IPS-NIHi7 (cell line): ENCODE results near the gene RNASEL.
A peak's percentile ranks its signal among the peaks of the same experiment; 100 is the strongest.
"Not testable (repeated sequence)": the region's sequence is repeated elsewhere in the genome, so short reads cannot be mapped to it uniquely, and the experiment has no call there.

Experiments used
- DNase-seq: peaks from one replicate; pipeline ENCODE4 v3.0.0; 2012; ENCODE audit warnings: mixed read lengths; ENCODE audit errors: extremely low spot score

The RNASEL gene

DNA sequence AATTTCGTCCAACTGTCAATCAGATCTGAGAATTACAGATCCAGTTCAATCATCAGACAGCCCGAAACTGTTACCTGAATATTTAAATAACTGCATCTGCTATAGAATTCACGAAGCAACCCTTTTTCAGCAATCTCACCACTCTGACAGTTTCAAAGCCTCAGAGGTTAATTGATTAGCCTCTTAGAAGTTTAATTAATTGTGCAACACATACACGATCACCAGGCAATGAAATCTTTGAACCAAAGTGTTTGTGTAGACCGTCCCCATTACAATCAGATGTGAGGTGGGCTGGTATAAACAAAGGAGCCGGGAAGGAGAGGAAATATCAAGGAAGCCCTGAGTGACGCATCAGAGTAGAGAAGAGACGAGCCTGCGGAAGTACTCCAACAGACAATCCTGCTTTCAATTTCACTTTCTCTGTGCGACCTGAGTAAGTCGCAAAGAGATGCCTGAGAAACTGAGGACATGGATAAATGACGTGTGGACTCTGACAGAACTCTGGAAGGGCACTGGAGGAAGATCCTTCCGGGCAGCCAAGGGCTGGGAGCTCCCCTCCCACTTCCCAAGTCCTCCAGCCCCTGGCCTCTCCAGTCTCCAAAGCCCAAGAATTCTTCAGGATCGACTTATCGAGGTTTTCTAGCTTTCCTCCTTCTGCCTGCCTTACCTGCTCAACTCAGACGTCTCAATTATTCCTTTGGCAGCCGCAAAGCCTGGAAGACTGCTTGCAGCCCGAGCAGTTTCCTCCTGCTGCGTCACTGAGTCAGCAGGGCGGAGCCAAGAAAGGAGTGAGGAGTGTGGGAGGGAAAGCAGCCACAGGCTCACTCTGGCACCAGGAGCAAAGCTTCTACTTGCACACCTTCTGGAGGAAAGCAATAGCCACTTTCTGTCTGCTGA lies at the start of gene RNASEL:
Gene RNASEL (minus strand): TSS at position 757 of the 897 bp plus-strand sequence. CDS start 2,450 bp downstream, outside the sequence.
- peak; percentile 77 for DNase-seq

- DNase-seq = no peak
These were observed 48.7 kb upstream of the RNASEL start for GRCh38 chr1:182637769-182638168.

DNA sequence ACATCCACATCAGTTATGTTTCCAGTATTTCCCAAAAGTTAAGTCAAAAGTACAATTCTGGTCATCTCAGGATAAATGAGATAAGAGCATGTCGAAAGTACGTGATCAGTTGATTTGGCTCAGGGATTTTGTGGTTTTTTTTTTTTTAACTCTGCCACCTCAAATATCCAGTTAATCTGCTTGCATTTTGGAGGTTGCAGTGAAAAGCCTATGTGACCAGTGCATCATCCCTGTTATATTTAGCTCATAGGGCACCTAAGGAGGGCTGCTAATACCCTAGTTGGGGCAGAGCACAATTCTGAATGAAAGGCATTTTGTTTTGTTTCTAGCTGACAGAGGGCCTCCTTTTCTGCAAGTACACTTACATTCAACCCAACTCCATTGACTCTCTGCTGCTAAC lies 46.8 kb upstream of the RNASEL start:
- no peak for DNase-seq

DNA sequence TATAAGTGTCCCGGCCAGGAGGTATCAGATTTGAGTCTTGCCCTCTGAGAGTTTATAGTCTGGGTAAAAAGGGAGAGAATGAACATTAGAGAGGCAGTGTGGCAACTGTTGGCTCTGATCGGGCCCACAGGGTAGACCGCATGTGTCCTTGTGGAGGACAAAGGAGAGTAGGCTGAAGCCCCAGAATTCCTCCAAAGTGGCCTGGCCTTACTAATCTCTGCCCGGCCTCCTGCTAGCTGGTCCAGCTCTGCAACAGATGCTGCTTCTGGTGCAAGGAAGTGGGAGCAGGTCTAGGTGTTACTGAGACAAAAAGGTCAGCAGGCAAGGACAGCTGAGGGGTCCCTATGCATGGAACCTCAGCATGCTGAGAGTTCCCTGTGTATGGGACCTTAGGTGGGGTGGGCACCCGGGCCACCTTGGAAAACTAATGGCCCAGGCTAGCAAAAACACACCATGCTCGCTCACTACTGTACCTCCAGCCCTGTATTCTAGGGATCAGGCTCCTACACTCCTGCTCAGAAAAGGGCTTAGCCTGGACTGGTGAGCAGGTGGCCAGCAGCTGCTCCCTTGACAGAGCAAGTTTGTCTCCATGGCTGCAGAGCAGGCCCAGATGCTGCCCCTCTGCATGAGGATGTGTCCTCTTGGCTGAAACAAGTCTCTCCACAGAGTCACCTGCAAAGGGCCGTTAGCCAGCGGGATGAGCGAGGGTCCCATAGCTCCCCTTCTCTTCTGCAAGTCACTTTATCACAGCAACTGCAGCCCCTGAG lies 45.4 kb upstream of the RNASEL start:
- no peak for DNase-seq

- DNase-seq = no peak
These were observed 44.7 kb upstream of the RNASEL start for GRCh38 chr1:182633657-182634281.

DNA sequence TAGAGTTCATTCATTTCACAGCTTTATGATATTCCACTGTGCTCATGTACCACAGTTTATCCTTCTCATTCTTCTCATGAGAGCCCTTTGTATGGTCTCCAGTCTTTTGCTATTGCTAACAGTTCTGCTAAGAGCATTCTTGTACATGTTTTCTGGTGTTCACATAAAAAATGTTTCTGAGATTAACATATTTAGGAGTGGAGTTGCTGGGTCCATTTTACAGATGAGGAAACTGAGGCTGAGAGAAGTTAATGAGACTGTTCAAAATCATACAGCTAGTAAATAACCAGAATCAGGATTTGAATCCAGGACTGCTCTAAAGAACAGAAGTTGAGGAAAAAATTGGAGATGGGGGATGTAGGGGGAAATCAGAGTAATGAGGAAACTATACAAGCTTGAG lies 44.0 kb upstream of the RNASEL start:
- DNase-seq = no peak

DNA sequence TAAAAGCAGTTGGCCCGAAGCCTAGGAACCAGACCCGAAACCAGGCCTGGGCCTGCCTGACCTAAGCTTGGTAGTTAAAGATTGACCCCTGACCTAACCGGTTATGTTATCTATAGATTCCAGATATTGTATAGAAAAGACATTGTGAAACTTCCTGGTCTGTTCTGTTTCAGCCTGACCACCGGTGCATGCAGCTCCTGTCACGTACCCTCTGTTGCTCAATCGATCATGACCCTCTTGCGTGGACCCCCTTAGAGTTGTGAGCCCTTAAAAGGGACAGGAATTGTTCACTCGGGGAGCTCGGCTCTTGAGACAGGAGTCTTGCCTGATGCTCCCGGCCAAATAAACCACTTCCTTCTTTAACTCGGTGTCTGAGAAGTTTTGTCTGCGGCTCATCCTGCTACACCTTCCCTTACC lies 43.4 kb upstream of the RNASEL start:
- DNase-seq = not testable (repeated sequence)

DNA sequence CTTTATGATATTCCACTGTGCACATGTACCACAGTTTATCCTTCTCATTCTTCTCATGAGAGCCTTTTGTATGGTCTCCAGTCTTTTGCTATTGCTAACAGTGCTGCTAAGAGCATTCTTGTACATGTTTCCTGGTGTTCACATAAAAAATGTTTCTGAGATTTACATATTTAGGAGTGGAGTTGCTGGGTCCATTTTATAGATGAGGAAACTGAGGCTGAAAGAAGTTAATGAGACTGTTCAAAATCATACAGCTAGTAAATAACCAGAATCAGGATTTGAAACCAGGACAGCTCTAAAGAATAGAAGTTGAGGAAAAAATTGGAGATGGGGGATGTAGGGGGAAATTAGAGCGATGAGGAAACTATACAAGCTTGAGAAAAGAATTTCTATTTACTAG lies 42.9 kb upstream of the RNASEL start:
- DNase-seq = no peak

DNA sequence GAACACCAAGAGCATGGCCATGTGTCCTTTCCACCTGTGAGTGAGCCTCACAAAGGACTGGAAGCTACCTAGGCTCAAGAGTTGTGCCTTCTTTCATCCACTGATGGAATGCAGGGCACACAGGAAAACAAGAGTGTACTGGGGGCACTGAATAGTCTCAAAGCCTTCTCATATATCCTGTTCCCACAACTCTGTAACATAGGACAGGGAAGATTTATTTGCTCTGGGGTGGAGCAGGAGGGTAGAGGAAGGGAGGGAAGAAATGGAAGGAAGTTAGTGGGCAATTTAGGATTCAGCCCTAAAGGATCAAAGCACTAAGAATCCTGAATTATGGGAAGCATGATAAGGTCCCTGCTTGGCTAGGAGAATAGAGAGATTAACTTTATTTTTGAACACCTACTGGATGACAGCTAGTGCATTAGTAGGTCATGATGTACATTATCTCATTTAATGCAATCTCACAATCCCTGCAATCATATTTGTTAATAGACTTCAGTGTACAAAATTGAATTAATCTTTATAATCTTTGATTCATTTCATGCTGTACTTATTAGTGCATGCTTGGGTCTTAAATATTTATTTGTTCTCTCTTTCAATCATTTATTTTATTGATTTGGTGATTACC lies 42.1 kb upstream of the RNASEL start:
- DNase-seq = no peak

GRCh38 chr1:182630586-182630985 lies 41.5 kb upstream of the RNASEL start:
- no peak for DNase-seq

- no peak for DNase-seq
These were observed 40.5 kb upstream of the RNASEL start for GRCh38 chr1:182629499-182630096.

DNA sequence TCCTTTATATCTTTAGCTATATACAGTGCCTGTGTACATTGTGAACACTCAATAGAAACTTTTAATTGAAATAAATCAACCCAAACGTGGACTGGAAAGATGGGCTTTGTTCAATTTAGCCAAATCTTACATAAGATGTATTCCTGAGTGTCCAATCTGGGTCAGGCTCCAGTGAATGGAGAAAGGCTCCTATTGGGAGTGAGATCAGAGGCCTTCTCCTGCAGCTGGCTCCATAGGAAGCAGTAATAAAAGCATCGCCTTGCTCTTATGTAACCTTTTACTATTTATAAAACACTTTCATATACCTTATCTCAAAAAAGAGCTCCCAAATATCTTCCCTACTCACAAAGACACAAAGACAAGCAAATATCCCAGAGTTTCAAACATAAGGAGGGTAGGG lies 40.0 kb upstream of the RNASEL start:
- DNase-seq = no peak

- no peak for DNase-seq
These were observed 39.6 kb upstream of the RNASEL start for GRCh38 chr1:182628657-182629056.

GRCh38 chr1:182627622-182628021 lies 38.6 kb upstream of the RNASEL start:
- no peak for DNase-seq

DNA sequence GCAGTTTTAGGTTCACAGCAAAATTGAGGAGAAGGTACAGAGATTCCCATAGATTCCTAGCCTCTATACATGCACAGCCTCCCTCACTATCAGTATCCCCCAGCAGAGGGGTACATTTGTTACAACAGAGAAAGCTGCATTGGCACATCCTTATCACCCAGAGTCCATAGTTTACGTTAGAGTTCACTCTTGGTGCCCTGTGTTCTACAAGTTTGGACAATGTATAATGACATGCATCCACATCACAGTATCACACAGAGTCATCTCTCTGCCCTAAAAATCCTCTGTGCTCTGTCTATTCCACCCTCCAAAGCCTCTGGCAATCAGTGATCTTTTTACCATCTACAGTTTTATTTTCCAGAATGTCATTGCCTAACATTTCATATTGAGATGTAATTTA lies 37.5 kb upstream of the RNASEL start:
- DNase-seq = no peak

DNA sequence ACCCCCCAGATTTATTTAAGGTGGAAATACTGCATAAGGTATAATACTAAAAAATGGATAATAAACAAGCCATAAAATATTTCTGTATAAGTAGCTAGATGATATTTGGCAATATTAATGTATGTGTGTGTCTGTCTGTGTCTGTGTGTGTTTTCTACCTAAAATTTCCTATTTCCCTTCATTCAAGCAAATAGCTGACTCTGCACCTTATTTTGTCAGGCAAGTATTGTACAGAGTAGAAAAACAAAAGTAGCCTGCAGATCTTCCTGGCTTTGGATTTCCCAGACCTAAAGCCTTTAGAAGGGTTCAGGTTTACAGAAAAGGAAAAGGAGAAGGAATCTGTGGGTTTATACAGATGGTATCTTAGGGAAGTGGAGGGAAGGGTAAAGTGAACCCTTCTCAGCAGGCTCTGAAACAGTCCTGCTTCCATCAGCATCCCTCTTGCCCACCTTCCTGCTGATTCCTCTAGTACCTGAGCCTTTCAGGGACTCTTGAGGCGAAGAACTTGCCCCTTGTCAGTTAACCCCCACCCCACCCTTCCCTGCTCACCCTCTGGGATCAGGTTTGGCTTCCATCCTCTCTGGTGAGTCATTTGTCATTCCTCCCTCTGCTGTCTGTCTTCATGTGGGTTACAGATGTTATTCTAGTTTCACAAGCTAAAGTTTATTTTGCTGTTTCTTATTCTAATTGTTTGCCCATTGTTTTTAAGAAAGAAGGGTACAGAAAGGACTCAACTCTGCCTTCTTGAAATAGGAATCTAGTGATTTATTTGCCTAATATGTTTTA lies 36.9 kb upstream of the RNASEL start:
- no peak for DNase-seq

DNA sequence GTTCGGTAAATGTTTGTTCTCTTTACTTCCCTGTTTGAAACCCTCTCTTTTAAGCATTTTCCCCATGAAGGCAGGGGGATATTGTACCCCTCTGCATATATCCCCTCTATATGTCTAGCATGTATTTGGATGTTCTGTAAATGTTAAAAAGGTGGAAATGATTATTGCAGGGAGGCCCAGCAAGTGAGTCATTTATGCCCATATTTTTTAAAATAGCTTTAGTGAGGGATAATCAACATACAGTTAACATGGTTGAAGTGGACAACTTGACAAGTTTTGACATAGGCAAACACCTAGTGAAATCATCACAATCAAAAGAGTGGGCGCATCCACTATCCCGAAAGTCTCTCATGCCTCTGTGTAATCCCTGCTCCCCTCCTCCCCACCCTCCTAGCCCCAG lies 36.0 kb upstream of the RNASEL start:
- no peak for DNase-seq

DNA sequence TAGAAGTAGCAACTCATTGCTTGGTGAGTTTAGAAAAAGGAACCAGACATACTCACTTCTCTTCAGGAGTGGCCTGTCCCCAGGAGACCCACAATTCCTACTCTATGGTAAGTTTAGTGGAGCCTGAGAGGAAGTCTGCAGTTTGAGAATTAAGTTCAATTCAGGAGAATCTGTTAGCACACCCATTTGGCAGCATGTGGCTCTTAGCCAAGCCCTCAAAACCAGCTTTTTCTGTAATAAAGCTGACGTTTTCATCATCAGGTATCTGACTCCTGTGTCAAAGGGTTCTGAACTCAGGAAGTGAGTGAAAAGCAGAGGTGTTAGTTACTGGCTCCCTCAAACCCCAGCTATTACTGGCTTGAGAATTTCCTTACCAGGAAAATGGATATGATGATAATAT lies 35.5 kb upstream of the RNASEL start:
- no peak for DNase-seq

GRCh38 chr1:182622901-182623528 lies 34.0 kb upstream of the RNASEL start:
- DNase-seq = no peak

GRCh38 chr1:182621906-182622305 lies 32.9 kb upstream of the RNASEL start:
- no peak for DNase-seq
